ENCODE results near the gene LSP1.

DNA sequence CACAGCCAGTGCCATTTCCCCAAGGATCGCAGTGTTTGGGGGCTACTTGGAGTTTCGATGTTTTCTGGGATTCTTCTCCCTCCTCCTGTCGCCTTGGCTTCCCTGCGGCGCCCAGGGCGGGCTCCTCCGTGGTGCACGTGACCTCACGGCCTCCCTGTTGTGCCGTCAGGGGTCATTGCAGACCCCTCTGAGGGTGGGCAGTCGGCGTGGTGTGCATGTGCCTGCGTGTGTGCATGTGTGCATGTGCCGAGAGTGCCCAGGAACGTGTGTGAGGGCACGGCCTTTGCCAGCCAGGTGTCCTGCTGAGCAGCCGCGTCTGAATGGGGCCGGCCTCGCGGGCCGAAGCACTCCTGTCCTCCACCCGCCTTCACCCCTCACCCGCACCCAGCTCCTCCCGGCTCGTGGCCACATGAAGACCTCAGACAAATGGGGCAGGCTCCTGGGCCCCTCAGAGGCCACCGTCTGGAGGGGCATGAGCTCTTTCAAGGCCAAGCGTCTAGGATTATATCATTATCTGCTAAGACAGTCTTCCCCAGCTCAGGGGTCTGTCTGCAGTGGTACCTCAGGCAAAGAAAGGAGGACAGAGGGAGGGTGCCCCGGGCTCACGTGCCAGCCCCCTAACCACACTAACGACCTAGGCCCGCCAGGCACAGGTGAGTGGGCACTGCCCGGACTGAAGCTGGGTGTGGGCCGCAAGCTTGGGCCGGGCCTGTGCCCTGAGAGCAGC lies 84.9 kb downstream of the LSP1 start:
- TF ChIP-seq, protein P1, sequence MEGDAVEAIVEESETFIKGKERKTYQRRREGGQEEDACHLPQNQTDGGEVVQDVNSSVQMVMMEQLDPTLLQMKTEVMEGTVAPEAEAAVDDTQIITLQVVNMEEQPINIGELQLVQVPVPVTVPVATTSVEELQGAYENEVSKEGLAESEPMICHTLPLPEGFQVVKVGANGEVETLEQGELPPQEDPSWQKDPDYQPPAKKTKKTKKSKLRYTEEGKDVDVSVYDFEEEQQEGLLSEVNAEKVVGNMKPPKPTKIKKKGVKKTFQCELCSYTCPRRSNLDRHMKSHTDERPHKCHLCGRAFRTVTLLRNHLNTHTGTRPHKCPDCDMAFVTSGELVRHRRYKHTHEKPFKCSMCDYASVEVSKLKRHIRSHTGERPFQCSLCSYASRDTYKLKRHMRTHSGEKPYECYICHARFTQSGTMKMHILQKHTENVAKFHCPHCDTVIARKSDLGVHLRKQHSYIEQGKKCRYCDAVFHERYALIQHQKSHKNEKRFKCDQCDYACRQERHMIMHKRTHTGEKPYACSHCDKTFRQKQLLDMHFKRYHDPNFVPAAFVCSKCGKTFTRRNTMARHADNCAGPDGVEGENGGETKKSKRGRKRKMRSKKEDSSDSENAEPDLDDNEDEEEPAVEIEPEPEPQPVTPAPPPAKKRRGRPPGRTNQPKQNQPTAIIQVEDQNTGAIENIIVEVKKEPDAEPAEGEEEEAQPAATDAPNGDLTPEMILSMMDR (conservative IDR thresholded peaks at IDR 0.05; ENCODE audit: low read depth, low read length): no peak
- no peak for TF ChIP-seq EZH2 (IDR thresholded peaks at IDR 0.05; ENCODE audit: borderline replicate concordance, low read depth, low read length, poor library complexity, severe bottlenecking)

All from A673 (cell line).